Tibial artery (tissue), 4 donors: ENCODE results near the gene RAPGEF4.
A peak's percentile ranks its signal among the peaks of the same experiment; 100 is the strongest.

Experiments used
- DNase-seq, 2 donors: peaks; one replicate each; pipeline ENCODE4 v3.0.0-alpha.2; 2019
- H3K27ac ChIP-seq, 2 donors: fragments of 200-600 bp; sonication (generic) in 1 of 2; 1 replicate in 1 of 2; 2 replicates in 1 of 2; pipeline ENCODE4 v1.5.1; 2018 to 2019; ENCODE audit warnings: mild to moderate bottlenecking in 1 of 2
- H3K27me3 ChIP-seq, 2 donors: fragments of 200-600 bp; sonication (generic) in 1 of 2; one replicate each; pipeline versions ENCODE4 v1.5.1 to v1.6.0; 2016 to 2019
- H3K36me3 ChIP-seq, 3 donors: fragments of 200-600 bp; sonication (generic) in 2 of 3; one replicate each; pipeline ENCODE4 v1.5.1; 2016 to 2019; ENCODE audit warnings: mild to moderate bottlenecking in 2 of 3
- H3K4me1 ChIP-seq, 4 donors: fragments of 200-600 bp; sonication (generic) in 2 of 4; 1 replicate in 3 of 4; 2 replicates in 1 of 4; pipeline ENCODE4 v1.5.1; 2016 to 2019
- H3K4me3 ChIP-seq, 2 donors: fragments of 200-600 bp; sonication (generic) in 1 of 2; 1 replicate in 1 of 2; 2 replicates in 1 of 2; pipeline ENCODE4 v1.5.1; 2018 to 2019; ENCODE audit warnings: mild to moderate bottlenecking in 2 of 2
- H3K9me3 ChIP-seq, 3 donors: fragments of 200-600 bp; sonication (generic) in 1 of 3; one replicate each; pipeline ENCODE4 v1.5.1; 2016 to 2019
- CTCF ChIP-seq, 2 experiments: fragments of 200-600 bp in 1 of 2; fragments of 450-650 bp in 1 of 2; IDR thresholded peaks; one replicate each; pipeline ENCODE4 v1.5.1; 2017 to 2019; ENCODE audit warnings: antibody characterized with exemption in 2 of 2, mild to moderate bottlenecking in 1 of 2, moderate library complexity in 1 of 2
- intact Hi-C: fragments of 100-400 bp; cut with DNase I; formaldehyde crosslinking; loops from one replicate; pipeline ENCODE4 v1.15.0; 2023; ENCODE audit warnings: low total_unique reads

Gene RAPGEF4

DNA sequence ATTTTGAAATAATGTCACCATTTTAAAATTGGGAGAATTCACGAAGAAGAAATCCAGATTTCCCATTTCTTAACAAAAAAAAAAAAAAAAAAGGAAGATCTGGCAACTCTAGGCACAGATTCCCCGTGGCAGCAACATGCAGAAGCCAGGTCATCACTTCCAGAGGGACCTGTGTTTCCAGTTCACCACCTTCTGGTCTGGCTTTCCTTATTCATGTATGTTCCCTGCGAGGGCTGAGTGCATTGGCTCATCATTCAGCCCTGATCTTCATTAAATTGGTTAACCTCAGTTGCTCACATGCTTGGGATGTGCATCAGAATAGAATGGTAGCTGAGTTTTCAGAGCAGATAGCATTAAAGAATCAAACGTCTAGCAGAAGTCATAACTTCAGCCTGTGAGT lies 315.0 kb downstream of the RAPGEF4 start:
- Histone ChIP-seq H3K4me3 (no peak overlapping the region), H3K9me3 (no peaks in the 10 kb centered on the region), H3K36me3 (no peaks in the 10 kb centered on the region), H3K4me1 (peaks cover 0 to 29% (median 13%) of the 10 kb centered on the region in 4 donors), H3K27ac (no peak overlapping the region), H3K27me3 (no peaks in the 10 kb centered on the region)
- no peak for DNase-seq
- intact Hi-C loops = no loop called here
- TF ChIP-seq CTCF (IDR thresholded peaks at IDR 0.05) = no peak

- no peaks in the 10 kb centered on the region for H3K27me3 ChIP-seq
- H3K27ac ChIP-seq = no peak overlapping the region
- peaks cover 0 to 29% (median 13%) of the 10 kb centered on the region in 4 donors for H3K4me1 ChIP-seq
- H3K4me3 ChIP-seq = no peak overlapping the region
- no peak for TF ChIP-seq CTCF (IDR thresholded peaks at IDR 0.05)
- no peak for DNase-seq
- intact Hi-C loops = no loop called here
- H3K36me3 ChIP-seq = no peaks in the 10 kb centered on the region
- no peaks in the 10 kb centered on the region for H3K9me3 ChIP-seq
These were observed 316.0 kb downstream of the RAPGEF4 start for GRCh38 chr2:173051463-173052215.

DNA sequence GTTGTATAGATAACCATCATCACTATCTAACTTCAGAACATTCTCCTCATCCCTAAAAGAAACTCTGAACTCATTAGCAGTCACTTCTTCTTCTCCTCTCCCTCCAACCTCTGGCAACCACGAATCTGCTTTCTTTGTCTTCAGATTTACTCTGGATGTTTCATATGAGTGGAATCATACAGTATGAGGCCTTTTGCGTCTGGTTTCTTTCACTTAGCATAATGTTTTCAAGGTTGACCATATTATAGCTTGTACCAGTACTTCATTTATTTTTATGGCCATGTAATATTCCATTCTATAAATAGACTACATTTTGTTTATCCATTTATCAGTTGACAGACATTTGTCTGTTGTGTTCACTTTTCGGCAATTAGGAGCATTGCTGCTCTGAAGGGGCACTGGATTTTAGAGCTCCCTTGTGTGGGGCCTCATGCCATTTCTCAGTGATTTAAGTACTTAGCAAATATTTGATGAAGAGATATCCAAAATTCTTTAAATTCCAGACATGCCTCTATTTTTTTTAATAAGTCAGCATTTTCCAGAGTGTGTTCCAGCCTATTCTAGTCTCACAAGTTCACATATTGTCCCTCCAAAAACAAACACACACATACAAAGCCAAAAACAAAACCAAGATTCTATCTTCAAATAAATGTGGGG lies 317.5 kb downstream of the RAPGEF4 start:
- DNase-seq = no peak
- intact Hi-C loops = no loop called here

GRCh38 chr2:173054466-173054865 lies 318.8 kb downstream of the RAPGEF4 start:
- no peak overlapping the region for H3K27ac ChIP-seq
- H3K4me1 ChIP-seq = peaks cover 0 to 15% (median 4%) of the 10 kb centered on the region in 4 donors
- H3K4me3 ChIP-seq = no peak overlapping the region
- H3K9me3 ChIP-seq = no peaks in the 10 kb centered on the region
- intact Hi-C loops = no loop called here
- H3K36me3 ChIP-seq = no peaks in the 10 kb centered on the region
- no peak for TF ChIP-seq CTCF (IDR thresholded peaks at IDR 0.05)
- no peaks in the 10 kb centered on the region for H3K27me3 ChIP-seq
- no peak for DNase-seq

More for the DNA sequence above, 317.5 kb downstream of the RAPGEF4 start:
- TF ChIP-seq CTCF (IDR thresholded peaks at IDR 0.05) = no peak
- Histone ChIP-seq H3K9me3 (no peaks in the 10 kb centered on the region), H3K36me3 (no peaks in the 10 kb centered on the region), H3K4me3 (no peak overlapping the region), H3K27me3 (no peaks in the 10 kb centered on the region), H3K4me1 (peaks cover 0 to 25% (median 12%) of the 10 kb centered on the region in 4 donors), H3K27ac (no peak overlapping the region)

GRCh38 chr2:173056705-173057364 lies 321.2 kb downstream of the RAPGEF4 start:
- Histone ChIP-seq H3K4me1 (peaks cover 0 to 20% (median 1%) of the 10 kb centered on the region in 4 donors), H3K27ac (no peak overlapping the region), H3K9me3 (no peaks in the 10 kb centered on the region), H3K36me3 (no peaks in the 10 kb centered on the region), H3K27me3 (no peaks in the 10 kb centered on the region), H3K4me3 (no peak overlapping the region)
- no peak for TF ChIP-seq CTCF (IDR thresholded peaks at IDR 0.05)
- DNase-seq = peak in 1 of 2 donors; percentile 37
- intact Hi-C loops = no loop called here
